ENCODE measurements around the gene LSM14A.
"Not testable (repeated sequence)": the region's sequence is repeated elsewhere in the genome, so short reads cannot be mapped to it uniquely, and the experiment has no call there.

The LSM14A gene

GRCh38 chr19:34159541-34159940 lies 12.8 kb upstream of the LSM14A start:
- FAIRE-seq = not testable (repeated sequence)

- not testable (repeated sequence) for FAIRE-seq
Observed at GRCh38 chr19:34161902-34162301, 10.4 kb upstream of the LSM14A start.

GRCh38 chr19:34165295-34165738 lies 7.0 kb upstream of the LSM14A start:
- FAIRE-seq = no peak

GRCh38 chr19:34169475-34170199 lies 2.7 kb upstream of the LSM14A start:
- FAIRE-seq = not testable (repeated sequence)

GRCh38 chr19:34171539-34171876 lies 796 bp upstream of the LSM14A start:
- no peak for FAIRE-seq

- FAIRE-seq = no peak
Observed at GRCh38 chr19:34172661-34173192, 423 bp downstream of the LSM14A start.

GRCh38 chr19:34173193-34173956 lies 1.1 kb downstream of the LSM14A start:
- FAIRE-seq = no peak

- FAIRE-seq = not testable (repeated sequence)
Observed at GRCh38 chr19:34175173-34175572, 2.9 kb downstream of the LSM14A start.

GRCh38 chr19:34176581-34176980 lies 4.3 kb downstream of the LSM14A start:
- no peak for FAIRE-seq

GRCh38 chr19:34178274-34178610 lies 5.9 kb downstream of the LSM14A start:
- no peak for FAIRE-seq

GRCh38 chr19:34179066-34179465 lies 6.8 kb downstream of the LSM14A start:
- FAIRE-seq = no peak

GRCh38 chr19:34180273-34180672 lies 8.0 kb downstream of the LSM14A start:
- no peak for FAIRE-seq

- FAIRE-seq = no peak
Observed at GRCh38 chr19:34180709-34181108, 8.4 kb downstream of the LSM14A start.

GRCh38 chr19:34181111-34181864 lies 9.0 kb downstream of the LSM14A start:
- no peak for FAIRE-seq

GRCh38 chr19:34182125-34182524 lies 9.8 kb downstream of the LSM14A start:
- no peak for FAIRE-seq

GRCh38 chr19:34184880-34185491 lies 12.7 kb downstream of the LSM14A start:
- FAIRE-seq = no peak

- no peak for FAIRE-seq
Observed at GRCh38 chr19:34186205-34186604, 13.9 kb downstream of the LSM14A start.

- FAIRE-seq = no peak
Observed at GRCh38 chr19:34187011-34187410, 14.7 kb downstream of the LSM14A start.

- FAIRE-seq = no peak
Observed at GRCh38 chr19:34188408-34188807, 16.1 kb downstream of the LSM14A start.

- no peak for FAIRE-seq
Observed at GRCh38 chr19:34189199-34189916, 17.1 kb downstream of the LSM14A start.

GRCh38 chr19:34189917-34190425 lies 17.7 kb downstream of the LSM14A start:
- no peak for FAIRE-seq

GRCh38 chr19:34191355-34191962 lies 19.2 kb downstream of the LSM14A start:
- FAIRE-seq = no peak
